Measurements from ENCODE around the gene COL3A1. TPM values are rescaled to one million over a fixed set of nuclear protein-coding genes. Genes with fewer than 3 reads are reported as not detected.

Gene COL3A1
- total RNA-seq, 2 donors from 2014 or later, result 0.12 TPM; not detected in 1

GRCh38 chr2:189047171-189047888 lies 73.2 kb downstream of the COL3A1 start:
- Mint-ChIP-seq H3K27me3 (ENCODE audit: low read depth) (no peaks in the 10 kb centered on the region), H3K9me3 (no peaks in the 10 kb centered on the region), H3K4me3 (no peak overlapping the region), H3K4me1 (ENCODE audit: low read depth) (peaks cover 5% of the 10 kb centered on the region), H3K36me3 (ENCODE audit: insufficient read depth in 2 of 2) (no peaks in the 10 kb centered on the region), H3K27ac (no peak overlapping the region)
- no peak for DNase-seq
- no peak for ATAC-seq (replicated peaks in 1 of 2)

DNA sequence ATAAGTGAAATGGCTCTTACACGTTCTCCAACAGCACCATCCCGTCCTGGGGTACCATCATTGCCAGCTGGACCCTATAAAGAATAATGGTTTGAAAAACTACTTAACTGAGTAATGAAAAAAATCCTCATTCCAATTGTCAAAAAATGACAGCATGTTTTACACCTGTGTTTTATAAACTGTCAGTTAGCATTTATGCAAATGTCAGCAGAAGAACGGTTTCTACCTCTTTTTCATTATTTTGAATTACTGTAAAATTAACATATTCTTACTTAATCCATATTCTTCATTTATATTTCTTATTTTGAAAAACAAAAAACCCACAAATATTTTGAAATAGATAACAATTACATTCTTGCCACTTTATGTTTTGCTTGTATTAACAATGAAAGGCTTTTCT lies 74.0 kb downstream of the COL3A1 start:
- Mint-ChIP-seq H3K9me3 (no peaks in the 10 kb centered on the region), H3K4me3 (no peak overlapping the region), H3K4me1 (ENCODE audit: low read depth) (peaks cover 5% of the 10 kb centered on the region), H3K27ac (no peak overlapping the region), H3K36me3 (ENCODE audit: insufficient read depth in 2 of 2) (no peaks in the 10 kb centered on the region), H3K27me3 (ENCODE audit: low read depth) (no peaks in the 10 kb centered on the region)
- DNase-seq (no peak), ATAC-seq (replicated peaks in 1 of 2) (no peak)

GRCh38 chr2:189049709-189050164 lies 75.6 kb downstream of the COL3A1 start:
- Mint-ChIP-seq H3K27ac (no peak overlapping the region), H3K36me3 (ENCODE audit: insufficient read depth in 2 of 2) (no peaks in the 10 kb centered on the region), H3K27me3 (ENCODE audit: low read depth) (no peaks in the 10 kb centered on the region), H3K4me3 (no peak overlapping the region), H3K4me1 (ENCODE audit: low read depth) (peaks cover 5% of the 10 kb centered on the region), H3K9me3 (no peaks in the 10 kb centered on the region)
- DNase-seq, result no peak
- no peak for ATAC-seq (replicated peaks in 1 of 2)

GRCh38 chr2:189050165-189050712 lies 76.1 kb downstream of the COL3A1 start:
- H3K36me3 Mint-ChIP-seq (ENCODE audit: insufficient read depth in 2 of 2), result no peaks in the 10 kb centered on the region
- no peak overlapping the region for H3K27ac Mint-ChIP-seq
- peaks cover 5% of the 10 kb centered on the region for H3K4me1 Mint-ChIP-seq (ENCODE audit: low read depth)
- ATAC-seq (replicated peaks in 1 of 2) (no peak), DNase-seq (no peak)
- no peak overlapping the region for H3K4me3 Mint-ChIP-seq
- no peaks in the 10 kb centered on the region for H3K27me3 Mint-ChIP-seq (ENCODE audit: low read depth)
- no peaks in the 10 kb centered on the region for H3K9me3 Mint-ChIP-seq

- DNase-seq (no peak), ATAC-seq (replicated peaks in 1 of 2) (no peak)
- H3K27ac Mint-ChIP-seq, result no peak overlapping the region
Observed at GRCh38 chr2:189056200-189057106, 82.3 kb downstream of the COL3A1 start.

DNA sequence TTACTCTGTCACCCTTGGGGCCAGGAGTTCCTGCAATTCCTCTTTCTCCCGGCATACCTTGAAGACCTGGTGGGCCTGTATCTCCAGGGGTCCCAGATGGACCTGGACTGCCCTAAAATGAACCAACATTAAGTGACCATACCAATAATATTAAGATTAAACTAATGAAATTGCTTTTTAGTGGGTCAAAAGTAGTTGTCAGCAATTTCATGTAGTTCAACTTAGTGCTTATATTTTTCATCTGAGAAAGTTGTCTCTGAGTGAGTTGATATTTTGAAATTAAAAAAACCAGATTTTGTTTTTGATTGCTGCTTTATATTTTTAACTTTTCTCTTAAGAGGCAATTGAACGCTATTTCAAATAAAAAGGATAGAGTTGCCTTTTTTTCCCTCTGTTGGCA lies 83.1 kb downstream of the COL3A1 start:
- no peaks in the 10 kb centered on the region for H3K36me3 Mint-ChIP-seq (ENCODE audit: insufficient read depth in 2 of 2)
- no peaks in the 10 kb centered on the region for H3K9me3 Mint-ChIP-seq
- no peak overlapping the region for H3K4me3 Mint-ChIP-seq
- no peaks in the 10 kb centered on the region for H3K4me1 Mint-ChIP-seq (ENCODE audit: low read depth)
- DNase-seq (no peak), ATAC-seq (replicated peaks in 1 of 2) (no peak)
- no peaks in the 10 kb centered on the region for H3K27me3 Mint-ChIP-seq (ENCODE audit: low read depth)
- no peak overlapping the region for H3K27ac Mint-ChIP-seq

More at GRCh38 chr2:189056200-189057106, 82.3 kb downstream of the COL3A1 start:
- Mint-ChIP-seq H3K4me3 (no peak overlapping the region), H3K9me3 (no peaks in the 10 kb centered on the region), H3K27me3 (ENCODE audit: low read depth) (no peaks in the 10 kb centered on the region), H3K4me1 (ENCODE audit: low read depth) (no peaks in the 10 kb centered on the region), H3K36me3 (ENCODE audit: insufficient read depth in 2 of 2) (no peaks in the 10 kb centered on the region)

DNA sequence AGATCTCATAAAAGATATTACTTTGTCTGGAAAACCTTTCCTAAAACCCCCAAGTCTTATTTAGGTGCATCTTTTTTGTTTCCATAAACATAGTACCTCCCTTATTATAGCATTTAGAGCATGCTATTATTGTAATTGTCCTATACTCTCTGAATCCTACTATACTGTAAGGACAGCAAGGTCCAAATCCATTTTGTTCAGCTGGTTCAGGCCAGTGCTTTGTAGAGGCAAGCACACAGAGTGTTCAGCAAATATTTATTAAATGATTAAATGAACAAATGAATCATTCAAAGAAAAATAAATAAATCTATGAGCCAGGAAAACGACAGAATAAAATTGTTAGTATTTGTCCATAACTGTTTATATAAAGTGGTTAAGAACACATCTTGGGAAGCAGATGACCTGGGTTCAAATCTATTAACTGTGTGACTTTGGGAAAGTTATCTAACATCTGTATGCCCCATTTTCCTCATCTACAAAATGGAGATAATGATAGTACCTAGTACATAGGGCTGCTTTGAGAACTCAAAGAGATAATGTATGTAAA lies 86.0 kb downstream of the COL3A1 start:
- H3K9me3 Mint-ChIP-seq, result no peaks in the 10 kb centered on the region
- DNase-seq (no peak), ATAC-seq (replicated peaks in 1 of 2) (no peak)
- no peaks in the 10 kb centered on the region for H3K4me1 Mint-ChIP-seq (ENCODE audit: low read depth)
- H3K27me3 Mint-ChIP-seq (ENCODE audit: low read depth), result no peaks in the 10 kb centered on the region
- H3K4me3 Mint-ChIP-seq, result no peak overlapping the region
- H3K36me3 Mint-ChIP-seq (ENCODE audit: insufficient read depth in 2 of 2), result no peaks in the 10 kb centered on the region
- H3K27ac Mint-ChIP-seq, result no peak overlapping the region

Other genes with a start within 250 kb of the COL3A1 start
- 1 to 10 TPM in 1 of 2 donors, under 1 TPM in 1; 0.60 to 1.8 TPM for gene COL5A2, start 205.4 kb downstream of the COL3A1 start, total RNA-seq